Hippocampal formation (tissue), 2 donors: Measurements from ENCODE around the gene AZIN2.
"Not testable (repeated sequence)": the region's sequence is repeated elsewhere in the genome, so short reads cannot be mapped to it uniquely, and the experiment has no call there.

Experiments
- DNase-seq, 2 donors: peaks; one replicate each; lab custom pipeline; 2025; lab: John Stamatoyannopoulos, UW

AZIN2 gene

GRCh38 chr1:33127001-33127823 is 46.3 kb downstream of the AZIN2 start:
- DNase-seq = peak; percentile 97 to 98

DNA sequence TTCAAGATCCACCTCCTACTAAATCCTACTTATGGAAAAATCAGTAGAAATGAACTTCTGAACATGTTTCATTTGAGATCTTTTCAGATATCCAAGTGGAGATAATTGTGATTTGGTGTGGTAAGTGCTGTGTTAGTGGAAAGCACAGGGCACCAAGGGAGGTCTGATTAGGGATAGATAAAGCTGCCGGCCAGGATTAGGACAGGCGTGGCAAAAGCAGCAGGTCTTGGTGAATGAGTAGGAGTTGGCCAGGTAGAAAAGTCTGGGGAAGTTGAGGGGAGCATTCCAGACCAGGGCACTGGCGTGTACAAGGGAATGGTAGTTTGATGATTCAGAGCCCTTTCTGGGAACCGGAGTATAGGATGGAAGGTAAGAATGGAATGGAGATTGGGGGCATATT is 47.8 kb downstream of the AZIN2 start:
- no peak for DNase-seq

GRCh38 chr1:33130297-33130696 is 49.3 kb downstream of the AZIN2 start:
- DNase-seq = no peak

- no peak for DNase-seq
These were observed 50.2 kb downstream of the AZIN2 start for GRCh38 chr1:33131191-33131590.

DNA sequence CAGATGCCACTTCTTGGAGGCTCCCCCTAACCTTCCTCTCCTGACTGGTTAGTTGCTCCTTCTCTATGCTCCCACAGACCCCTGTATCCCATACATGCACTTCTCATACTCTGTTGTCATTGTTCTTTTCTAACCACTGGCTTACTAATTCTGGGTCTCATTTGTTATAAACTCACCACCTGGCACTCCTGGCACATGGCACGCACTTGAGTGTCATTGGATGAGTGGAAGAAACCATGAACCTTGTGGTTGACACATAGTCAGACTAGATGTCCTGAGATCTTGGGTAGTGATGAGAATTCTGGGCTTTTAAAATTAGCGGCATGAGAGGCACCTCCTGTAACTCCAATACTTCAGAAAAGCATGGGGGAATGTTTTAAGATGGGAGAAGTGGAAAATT is 51.6 kb downstream of the AZIN2 start:
- no peak for DNase-seq

DNA sequence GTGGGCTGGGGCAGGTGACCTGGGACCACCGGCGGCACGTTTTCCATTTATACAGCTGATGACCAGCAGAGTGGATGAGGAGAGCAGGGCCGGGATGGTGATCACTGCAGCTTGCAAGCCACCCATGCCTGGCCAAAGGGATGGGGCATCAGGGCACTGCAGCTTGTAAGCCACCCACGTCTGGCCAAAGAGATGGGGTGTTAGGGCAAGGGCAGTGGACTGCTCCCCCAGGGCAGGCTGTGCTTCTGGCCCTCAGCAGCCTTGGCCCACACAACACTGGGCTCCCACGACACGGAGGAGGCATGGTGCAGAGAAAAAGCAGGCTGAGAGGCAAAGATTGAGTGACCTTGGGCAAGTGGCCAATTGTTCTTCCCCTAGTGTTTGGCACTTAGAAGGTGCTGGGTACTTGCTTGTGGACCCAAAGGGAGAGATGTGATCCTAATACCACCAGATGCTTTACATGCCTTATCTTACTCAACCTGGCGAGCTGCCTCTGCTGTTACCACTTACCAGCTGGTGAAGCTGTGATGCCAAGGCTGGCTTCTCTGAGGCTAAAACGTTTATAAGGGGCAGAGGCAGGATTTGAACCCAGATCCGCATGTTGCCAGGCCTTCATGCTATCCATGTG is 52.6 kb downstream of the AZIN2 start:
- DNase-seq = no peak

DNA sequence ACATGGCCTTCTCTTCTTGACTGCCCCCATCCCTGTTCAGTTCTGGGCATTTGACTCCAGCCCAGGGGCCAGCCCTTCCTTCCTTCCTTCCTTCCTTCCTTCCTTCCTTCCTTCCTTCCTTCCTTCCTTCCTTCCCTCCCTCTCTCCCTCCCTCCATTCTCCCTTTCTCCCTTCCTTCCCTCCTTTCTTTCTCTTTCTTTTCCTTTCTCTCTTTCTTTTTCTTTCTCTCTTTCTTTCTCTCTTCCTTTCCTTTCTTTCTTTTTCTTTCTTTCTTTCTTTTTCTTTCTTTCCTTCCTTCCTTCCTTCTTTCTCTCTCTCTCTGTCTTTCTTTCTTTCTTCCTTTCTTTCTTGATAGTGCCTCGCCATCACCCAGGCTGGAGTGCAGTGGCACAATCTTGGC is 55.1 kb downstream of the AZIN2 start:
- not testable (repeated sequence) for DNase-seq

DNA sequence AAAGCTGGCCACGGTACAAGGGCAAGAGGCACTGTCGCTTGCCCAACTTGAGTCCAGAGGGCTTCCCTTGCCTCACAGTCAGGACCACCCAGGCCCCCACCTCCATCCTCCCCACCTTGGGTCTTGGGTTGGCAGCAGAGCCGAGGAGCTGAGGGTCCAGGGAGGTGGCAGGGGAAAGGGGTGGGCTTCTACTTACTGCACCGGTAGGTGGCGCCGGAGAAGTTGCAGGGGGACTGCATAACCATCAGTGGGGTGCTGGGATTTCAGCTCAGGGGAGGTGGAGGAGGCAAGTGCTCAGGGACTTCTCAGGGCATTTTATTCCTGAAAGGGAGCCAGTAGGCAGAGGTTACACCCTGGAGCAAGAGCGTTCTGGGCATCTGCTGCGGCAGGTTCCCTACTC is 56.8 kb downstream of the AZIN2 start:
- peak; percentile 20 to 35 for DNase-seq

GRCh38 chr1:33140153-33141149 is 59.5 kb downstream of the AZIN2 start:
- no peak for DNase-seq

DNA sequence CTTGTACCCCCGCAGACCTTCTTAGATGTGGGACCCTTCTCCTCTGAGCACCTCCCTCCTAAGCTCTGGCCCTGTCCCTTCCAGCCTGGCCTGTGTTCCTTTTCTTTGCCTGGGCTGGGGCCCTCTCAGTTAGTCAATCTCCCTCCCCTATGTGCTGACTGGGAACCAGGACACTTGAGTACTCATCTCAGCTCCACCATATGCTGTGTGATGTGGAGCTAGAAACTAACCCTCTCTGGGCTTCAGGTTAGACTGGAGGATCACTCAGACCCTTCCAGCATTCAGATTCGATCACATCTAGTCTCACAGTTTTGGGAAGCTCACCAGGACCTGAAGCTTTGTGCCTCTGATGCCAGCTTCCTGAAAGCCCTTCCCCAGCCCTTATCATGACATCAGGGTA is 60.3 kb downstream of the AZIN2 start:
- no peak for DNase-seq

- no peak for DNase-seq
These were observed 60.8 kb downstream of the AZIN2 start for GRCh38 chr1:33141781-33142180.

DNA sequence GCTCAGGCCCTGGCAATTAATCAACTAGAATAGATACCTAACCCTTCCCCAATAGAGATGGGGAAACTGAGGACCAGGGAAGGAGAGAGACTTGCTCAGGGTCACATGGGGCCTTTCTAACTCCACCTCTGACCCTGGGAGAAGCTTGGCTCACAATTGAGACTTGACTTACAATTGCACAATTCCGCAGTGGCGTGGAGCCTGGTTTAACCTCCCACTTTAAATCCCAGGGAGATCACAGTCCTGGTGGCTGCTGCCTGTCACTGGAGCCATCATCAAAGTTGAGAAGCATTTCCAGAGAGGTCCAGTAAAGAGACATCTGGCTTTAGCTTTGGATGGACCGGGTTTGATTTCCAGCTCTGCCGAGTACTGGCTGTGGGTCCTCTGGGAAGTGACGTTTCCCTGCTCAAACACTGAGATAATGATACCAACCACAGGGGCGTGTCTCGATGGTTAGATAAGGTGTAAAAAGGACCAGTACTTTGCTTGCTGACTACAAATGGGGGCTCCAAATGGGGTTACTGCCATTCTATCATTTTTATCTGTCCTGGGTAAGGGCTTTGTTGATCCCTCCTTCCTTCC is 61.6 kb downstream of the AZIN2 start:
- DNase-seq = no peak

GRCh38 chr1:33143176-33143575 is 62.2 kb downstream of the AZIN2 start:
- no peak for DNase-seq

- no peak for DNase-seq
These were observed 62.7 kb downstream of the AZIN2 start for GRCh38 chr1:33143698-33144097.

DNA sequence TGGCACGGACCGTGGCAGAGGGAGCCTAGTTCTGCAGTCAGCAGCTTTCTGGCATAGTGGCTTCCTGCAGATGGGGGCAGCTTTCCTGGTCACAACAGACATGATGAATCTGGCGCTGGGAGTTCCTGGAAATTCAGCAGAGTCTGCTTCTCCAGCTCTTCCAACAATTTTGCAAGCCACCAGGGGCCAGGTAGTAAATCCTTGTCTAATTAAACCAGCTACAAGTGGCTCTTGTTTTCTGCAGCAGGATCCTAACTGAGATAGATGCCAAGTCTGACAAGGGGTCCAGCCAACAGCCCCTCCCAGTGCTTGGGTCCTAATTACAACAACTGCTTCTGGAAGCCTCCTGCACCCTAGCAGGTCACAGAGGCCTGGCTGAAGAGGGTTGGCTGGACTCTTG is 65.0 kb downstream of the AZIN2 start:
- DNase-seq = no peak

- no peak for DNase-seq
These were observed 66.5 kb downstream of the AZIN2 start for GRCh38 chr1:33147275-33147996.

- DNase-seq = no peak
These were observed 67.0 kb downstream of the AZIN2 start for GRCh38 chr1:33147997-33148314.

DNA sequence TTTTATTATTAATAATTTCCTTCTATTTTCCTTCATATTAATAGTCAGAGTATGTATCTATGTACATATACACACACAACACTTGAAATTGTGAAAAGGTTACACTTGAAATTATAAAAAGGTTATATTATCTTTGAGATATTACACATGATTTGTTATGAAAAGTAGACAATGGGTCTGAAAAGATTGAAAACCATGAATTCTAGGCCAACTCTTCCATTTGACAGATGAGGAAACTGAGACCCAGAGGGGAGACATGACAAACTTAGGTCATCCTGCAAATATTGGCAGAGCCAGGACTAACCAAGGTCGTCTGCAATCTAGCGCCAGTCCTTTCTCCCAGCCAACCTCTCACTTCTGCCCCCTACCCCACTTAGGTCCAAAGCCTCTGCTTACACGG is 67.7 kb downstream of the AZIN2 start:
- DNase-seq = no peak

- no peak for DNase-seq
These were observed 68.7 kb downstream of the AZIN2 start for GRCh38 chr1:33149453-33150190.

- no peak for DNase-seq
These were observed 69.6 kb downstream of the AZIN2 start for GRCh38 chr1:33150522-33150921.

DNA sequence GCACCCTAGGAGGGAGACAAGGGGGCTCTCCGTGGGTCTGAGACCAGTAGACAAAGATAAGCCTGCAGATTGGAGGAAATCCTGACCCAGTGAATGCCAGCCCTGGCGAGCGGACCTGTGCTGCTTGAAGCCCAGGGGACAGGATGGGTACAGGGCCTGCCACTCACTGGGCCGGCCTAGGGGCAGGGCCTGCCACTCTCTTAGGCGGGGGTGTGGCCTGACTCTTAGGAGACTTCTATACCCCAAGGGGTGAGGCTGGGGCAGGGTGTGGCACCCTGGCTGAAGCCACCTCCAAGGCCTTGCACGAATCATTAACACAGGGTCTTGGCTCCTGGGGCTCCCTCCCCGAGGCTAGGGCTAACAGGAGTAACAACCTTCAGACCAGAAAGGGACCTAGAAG is 70.2 kb downstream of the AZIN2 start:
- DNase-seq = no peak
